HUDEP-2 (cell line): ENCODE results near the gene FOLH1.
"Not testable (repeated sequence)": the region's sequence is repeated elsewhere in the genome, so short reads cannot be mapped to it uniquely, and the experiment has no call there.

Experiments
- DNase-seq, 76 experiments: peaks; one replicate each; lab custom pipeline; 2025; ENCODE audit not compliant: unreplicated experiment in 76 of 76; lab: John Stamatoyannopoulos, UW

The FOLH1 gene

DNA sequence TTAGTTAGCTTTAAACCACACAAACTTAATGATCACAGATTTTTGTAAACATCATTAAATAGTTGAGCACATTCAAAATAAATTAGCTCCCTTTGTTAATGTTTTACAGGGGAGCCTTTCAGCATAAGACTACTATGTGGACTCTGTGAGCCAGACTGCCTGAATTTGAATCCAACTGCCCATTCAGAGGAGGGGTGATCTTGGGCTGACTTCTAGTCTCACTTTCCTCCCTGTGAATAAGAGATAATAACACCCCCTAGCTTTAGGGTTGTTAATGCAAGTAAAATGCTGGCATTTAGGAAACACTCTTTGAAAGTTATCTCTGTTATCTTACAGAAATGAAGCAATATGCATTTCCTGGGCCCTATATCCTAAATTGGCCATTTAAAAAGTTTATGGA lies 23.6 kb downstream of the FOLH1 start:
- not testable (repeated sequence) for DNase-seq

DNA sequence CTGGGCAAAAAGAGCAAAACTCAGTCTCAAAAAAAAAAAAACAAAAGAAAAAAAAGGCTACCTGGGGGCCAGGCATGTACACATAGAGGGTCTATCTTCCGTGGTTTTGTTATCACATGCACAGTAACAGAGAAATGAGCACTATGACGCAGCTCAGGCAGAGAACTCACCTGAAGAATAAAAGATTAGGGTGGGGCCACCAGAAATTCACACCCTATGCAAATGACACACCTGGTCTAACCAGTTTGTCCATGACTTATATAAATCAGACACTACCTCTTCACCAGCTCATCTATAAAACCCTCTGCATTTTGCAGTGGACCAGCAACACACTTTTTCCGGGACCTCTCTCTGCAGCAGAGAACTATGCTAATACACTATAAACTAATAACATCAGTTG lies 30.5 kb downstream of the FOLH1 start:
- not testable (repeated sequence) for DNase-seq

DNA sequence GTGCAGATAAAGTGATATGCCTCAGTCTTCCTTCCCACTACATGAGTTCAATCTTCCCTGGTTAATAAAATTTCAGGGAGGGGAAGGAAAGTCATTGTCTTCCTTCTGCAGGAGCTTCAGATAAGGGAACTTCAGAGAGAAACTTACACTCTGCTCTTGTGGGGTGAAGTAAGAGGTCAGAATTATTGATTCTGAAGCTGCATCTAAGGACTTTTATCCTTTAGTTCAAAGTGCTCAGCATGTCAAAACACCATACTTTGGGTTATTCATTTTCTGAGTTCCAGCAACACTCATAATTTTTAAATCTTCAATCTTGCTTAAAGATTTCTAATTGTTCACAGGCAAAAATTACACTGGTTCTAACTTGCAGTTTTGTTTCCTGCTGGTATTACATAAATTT lies 33.0 kb downstream of the FOLH1 start:
- not testable (repeated sequence) for DNase-seq

DNA sequence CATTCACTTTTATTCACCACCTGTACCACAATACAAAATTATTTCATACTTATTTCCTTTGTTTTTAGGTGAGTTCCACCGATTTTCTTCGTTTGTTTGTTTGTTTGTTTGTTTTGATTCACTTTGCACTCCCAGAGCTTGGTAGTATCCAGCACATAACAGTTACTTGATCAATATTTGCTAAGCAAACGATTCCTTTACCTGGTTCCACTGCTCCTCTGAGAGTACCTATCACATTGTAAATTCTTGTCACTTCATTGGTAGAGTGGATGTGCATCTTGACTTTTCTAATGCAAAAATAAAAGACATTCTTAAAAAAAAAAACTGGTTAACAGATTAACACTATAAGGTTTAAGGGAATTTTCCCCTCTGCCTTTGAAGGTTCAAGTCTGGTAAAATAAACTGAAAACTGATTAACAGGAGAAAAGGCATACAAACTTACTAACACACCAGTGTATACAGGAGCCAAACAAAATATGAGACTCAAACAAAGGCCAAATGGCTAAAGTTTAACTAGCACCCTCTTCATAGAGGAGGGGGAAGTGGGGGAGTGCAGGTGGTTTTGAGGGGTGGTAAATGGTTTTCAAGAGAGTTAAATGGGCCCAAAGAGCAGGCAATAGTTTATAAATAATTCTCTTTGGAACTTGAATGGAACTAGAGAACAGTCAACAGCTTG lies 33.6 kb downstream of the FOLH1 start:
- DNase-seq: not testable (repeated sequence)

DNA sequence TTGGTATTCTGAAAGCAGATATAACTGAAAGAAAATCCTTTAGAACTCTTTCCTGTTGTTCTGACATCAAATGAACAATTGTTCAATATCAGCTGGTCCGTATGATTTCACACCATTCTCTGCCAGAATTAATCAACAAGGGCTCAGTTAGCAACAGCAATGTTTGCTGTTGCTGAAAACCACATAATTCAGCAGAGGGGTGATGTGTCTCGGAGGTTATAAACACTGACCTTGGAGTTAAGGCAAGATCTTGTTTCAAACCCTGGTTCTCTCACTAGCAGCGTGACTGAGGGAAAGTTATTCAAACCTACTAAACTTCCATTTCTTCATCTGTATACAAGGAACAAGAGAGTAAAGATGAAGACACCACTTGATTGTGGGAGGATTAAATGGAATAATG lies 36.8 kb downstream of the FOLH1 start:
- not testable (repeated sequence) for DNase-seq

DNA sequence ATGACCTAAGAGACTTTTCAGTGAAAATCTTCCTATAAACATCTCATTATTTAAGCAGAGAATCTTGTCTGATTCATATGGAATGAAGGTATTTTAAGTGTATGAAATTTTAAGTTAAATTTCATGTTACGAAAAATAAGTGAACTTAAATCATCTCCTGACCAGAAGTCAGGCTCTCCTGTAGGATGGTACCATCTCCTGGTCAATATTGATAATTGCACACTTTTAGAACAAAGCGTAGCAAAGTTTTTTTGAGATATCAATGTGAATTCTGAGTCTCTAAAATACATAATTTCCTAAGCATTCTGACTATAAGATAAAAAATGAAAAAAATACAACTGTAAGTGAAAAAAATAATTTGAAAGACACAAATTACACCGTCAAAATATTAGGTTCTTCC lies 38.8 kb downstream of the FOLH1 start:
- DNase-seq: not testable (repeated sequence)

DNA sequence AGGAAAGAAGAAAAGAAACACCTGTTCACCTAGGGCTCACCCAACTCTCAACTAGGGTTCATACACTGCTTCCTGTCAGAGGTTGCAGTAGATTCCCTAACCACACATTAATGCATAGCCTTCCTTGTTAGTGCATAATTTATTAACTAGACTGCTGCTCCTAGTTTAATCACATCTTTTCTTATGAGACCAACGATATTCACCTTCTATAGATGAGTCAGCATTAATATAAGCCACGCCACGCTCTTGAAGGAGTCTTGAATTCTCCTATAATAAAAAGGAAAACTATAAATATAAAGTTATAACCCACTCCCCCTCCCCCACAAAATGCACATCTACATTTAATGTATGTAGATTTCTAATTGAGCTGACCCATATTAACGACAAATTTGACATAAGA lies 39.4 kb downstream of the FOLH1 start:
- not testable (repeated sequence) for DNase-seq

DNA sequence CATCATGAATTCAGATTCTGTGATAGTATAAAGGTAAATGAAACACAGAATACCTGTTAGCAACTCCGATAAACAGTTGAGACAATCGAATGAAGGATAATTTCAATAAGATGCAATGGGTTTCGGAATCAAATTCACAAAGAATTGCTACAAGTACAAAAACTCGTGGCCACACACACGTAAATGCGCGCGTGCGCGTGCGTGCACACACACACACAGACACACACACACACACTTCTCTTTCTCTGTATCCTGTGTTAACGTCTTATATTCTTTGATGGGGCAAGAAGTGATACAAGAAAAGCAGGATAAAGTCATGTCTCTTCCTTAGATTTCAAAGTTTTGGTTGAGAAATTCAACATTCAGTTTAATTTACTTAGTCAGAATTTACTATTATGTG lies 57.2 kb downstream of the FOLH1 start:
- no peak for DNase-seq

DNA sequence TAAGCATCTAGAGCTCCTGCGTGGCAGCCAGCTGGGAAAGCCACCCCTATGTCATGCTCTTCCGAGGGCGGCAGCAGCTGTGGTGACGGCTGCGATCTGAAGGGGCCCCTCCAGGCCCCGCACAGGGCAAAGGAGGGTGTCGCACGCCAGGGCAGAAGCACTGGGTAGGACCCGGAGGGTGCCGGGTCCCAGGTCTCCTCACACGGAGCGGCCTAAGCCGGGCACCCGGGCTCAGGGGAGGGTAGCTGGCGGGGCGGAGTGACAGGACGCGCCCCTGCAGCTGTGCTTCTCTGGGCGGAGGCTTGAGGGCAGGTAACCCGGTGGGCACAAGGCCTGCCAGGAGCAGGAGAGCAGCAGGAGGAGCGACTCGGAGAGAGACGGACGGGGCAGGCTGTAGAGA lies 106.0 kb downstream of the FOLH1 start:
- not testable (repeated sequence) for DNase-seq
